Stimulated activated CD8-positive, alpha-beta memory T cell treated with anti-CD3 and anti-CD28 coated beads, Interleukin-15, amount 100 ng/mL, for 24 hours (primary cell): Measurements from ENCODE around the gene SPRTN.

Experiments
- DNase-seq: peaks from one replicate; pipeline ENCODE4 v3.0.0-alpha.2; 2020; ENCODE audit warnings: low read depth

The SPRTN gene

GRCh38 chr1:231382426-231382825 is 44.3 kb downstream of the SPRTN start:
- DNase-seq, result no peak

GRCh38 chr1:231383159-231383860 is 45.2 kb downstream of the SPRTN start:
- DNase-seq, result no peak

- no peak for DNase-seq
Observed at GRCh38 chr1:231384696-231385415, 46.8 kb downstream of the SPRTN start.

GRCh38 chr1:231385416-231385748 is 47.3 kb downstream of the SPRTN start:
- no peak for DNase-seq

- DNase-seq, result no peak
Observed at GRCh38 chr1:231386466-231386865, 48.4 kb downstream of the SPRTN start.

- DNase-seq, result no peak
Observed at GRCh38 chr1:231387770-231388669, 49.9 kb downstream of the SPRTN start.

GRCh38 chr1:231390071-231390470 is 52.0 kb downstream of the SPRTN start:
- no peak for DNase-seq

GRCh38 chr1:231392389-231393131 is 54.5 kb downstream of the SPRTN start:
- no peak for DNase-seq

GRCh38 chr1:231393668-231394067 is 55.6 kb downstream of the SPRTN start:
- no peak for DNase-seq

GRCh38 chr1:231395076-231395997 is 57.2 kb downstream of the SPRTN start:
- no peak for DNase-seq

GRCh38 chr1:231395998-231396390 is 57.9 kb downstream of the SPRTN start:
- DNase-seq, result no peak

GRCh38 chr1:231396643-231397042 is 58.5 kb downstream of the SPRTN start:
- DNase-seq, result no peak

GRCh38 chr1:231397886-231398671 is 60.0 kb downstream of the SPRTN start:
- no peak for DNase-seq

- DNase-seq, result no peak
Observed at GRCh38 chr1:231401478-231401877, 63.4 kb downstream of the SPRTN start.

GRCh38 chr1:231404318-231404717 is 66.2 kb downstream of the SPRTN start:
- DNase-seq, result no peak
